ENCODE data around the gene VMAC. TPM values are rescaled to one million over a fixed set of nuclear protein-coding genes. Genes with fewer than 3 reads are reported as not detected.

Gene VMAC
- total and polyA plus RNA-seq, 9 of the 15 experiments (the other 6 are each of a cell fraction or from before 2014, with no cell fraction given) = 0.03 to 3.4 (median 1.1) TPM

DNA sequence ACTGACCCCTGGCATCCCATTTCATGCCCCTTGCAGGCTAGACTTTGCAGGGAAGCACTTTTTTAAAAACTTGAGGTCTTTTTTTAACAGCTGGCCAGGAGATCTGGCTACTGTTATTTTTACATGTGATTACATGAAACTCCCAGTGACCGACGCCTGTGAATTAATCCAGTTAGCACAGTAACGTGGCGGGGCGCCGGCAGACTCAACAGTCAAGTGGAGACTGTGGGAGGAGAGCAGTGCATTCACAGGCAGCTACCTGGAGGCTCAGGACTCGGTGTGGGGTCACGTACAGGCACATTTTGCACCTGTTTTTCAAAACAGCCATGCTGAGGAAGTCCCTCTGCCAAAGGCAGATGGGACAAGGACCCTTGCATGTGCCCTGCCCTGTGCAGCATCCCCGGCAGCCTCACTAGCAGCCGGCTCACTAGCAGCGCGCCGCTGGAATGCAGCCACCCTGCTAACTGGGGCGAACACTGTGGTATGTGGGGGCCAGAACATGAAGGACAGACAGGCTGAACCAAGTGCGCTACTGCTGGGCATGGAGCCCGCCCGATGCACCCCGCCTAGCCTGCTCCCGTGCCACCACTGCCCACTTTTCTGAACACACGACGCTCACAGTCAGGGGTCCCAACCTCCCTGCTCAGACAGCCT is 28.1 kb downstream of the VMAC start:
- intact Hi-C loops (cut with micrococcal nuclease) (no loop called here), in situ Hi-C loops (cut with MboI) (no loop called here)
- FAIRE-seq (no peak), DNase-seq (ENCODE audit: extremely low read depth in 1 of 4, low spot score in 3 of 4) (no peak), ATAC-seq (no peak)
- peaks cover 5% of the 10 kb centered on the region; the same call in 1 of the 3 replicates for H3K79me2 ChIP-seq (ENCODE audit: control insufficient read depth, insufficient read depth, low read length)
- H3K27me3 ChIP-seq (ENCODE audit: control insufficient read depth in 2 of 2, insufficient read depth in 2 of 2, low read length in 2 of 2) = no peaks in the 10 kb centered on the region
- H2AFZ ChIP-seq (ENCODE audit: low read depth, low read length) = no peak overlapping the region
- 95% methylated on average over 14 of the region's 21 CpGs for WGBS (ENCODE audit: insufficient coverage, low coverage, missing lambda C conversion rate)
- H3K4me1 ChIP-seq (replicated peaks in 1 of 2; ENCODE audit: control insufficient read depth in 2 of 2, insufficient read depth in 2 of 2, low read length in 2 of 2) = peaks cover 0 to 15% of the 10 kb centered on the region in 2 experiments; a peak in 1 of 5 replicates
- no peak overlapping the region for H3K4me3 ChIP-seq
- H4K20me1 ChIP-seq (replicated peaks; ENCODE audit: control insufficient read depth, insufficient read depth, low read length) = peaks cover 3% of the 10 kb centered on the region; the same call in 1 of the 2 replicates
- POLR2A ChIA-PET = interaction anchor here (1.8 kb wide), 1 partner anchor 9 kb away, joined by 3 read pairs; no protein-coding TSS in a partner anchor
- H3K27ac ChIP-seq (ENCODE audit: extremely low read depth, low read depth, low read length) = no peak overlapping the region
- peaks cover 97% of the 10 kb centered on the region; the same call in 2 of the 3 replicates for H3K36me3 ChIP-seq (ENCODE audit: control insufficient read depth, insufficient read depth, low read length)
- CTCF ChIA-PET (ENCODE audit: low intra/inter-chr PET ratio) = no interaction called here
- BruUV-seq (replicated peaks) = no TSS peak
- H3K9me3 ChIP-seq (replicated peaks; ENCODE audit: control insufficient read depth, insufficient read depth, low read depth, low read length) = no peaks in the 10 kb centered on the region
- H3K4me2 ChIP-seq (ENCODE audit: insufficient read depth, low read length) = no peak overlapping the region
- peaks cover 2% of the 10 kb centered on the region for H3K9me1 ChIP-seq (ENCODE audit: control insufficient read depth, insufficient read depth, low read length)
- TF ChIP-seq ATF7 (IDR thresholded peaks at IDR 0.05) = no peak
- no peak for TF ChIP-seq MED1 (CRISPR knock-in tag; IDR thresholded peaks at IDR 0.05; ENCODE audit: borderline replicate concordance)
- TF ChIP-seq, protein P1, sequence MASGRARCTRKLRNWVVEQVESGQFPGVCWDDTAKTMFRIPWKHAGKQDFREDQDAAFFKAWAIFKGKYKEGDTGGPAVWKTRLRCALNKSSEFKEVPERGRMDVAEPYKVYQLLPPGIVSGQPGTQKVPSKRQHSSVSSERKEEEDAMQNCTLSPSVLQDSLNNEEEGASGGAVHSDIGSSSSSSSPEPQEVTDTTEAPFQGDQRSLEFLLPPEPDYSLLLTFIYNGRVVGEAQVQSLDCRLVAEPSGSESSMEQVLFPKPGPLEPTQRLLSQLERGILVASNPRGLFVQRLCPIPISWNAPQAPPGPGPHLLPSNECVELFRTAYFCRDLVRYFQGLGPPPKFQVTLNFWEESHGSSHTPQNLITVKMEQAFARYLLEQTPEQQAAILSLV (tag; IDR thresholded peaks at IDR 0.05) = no peak
- TF ChIP-seq, protein P2, sequence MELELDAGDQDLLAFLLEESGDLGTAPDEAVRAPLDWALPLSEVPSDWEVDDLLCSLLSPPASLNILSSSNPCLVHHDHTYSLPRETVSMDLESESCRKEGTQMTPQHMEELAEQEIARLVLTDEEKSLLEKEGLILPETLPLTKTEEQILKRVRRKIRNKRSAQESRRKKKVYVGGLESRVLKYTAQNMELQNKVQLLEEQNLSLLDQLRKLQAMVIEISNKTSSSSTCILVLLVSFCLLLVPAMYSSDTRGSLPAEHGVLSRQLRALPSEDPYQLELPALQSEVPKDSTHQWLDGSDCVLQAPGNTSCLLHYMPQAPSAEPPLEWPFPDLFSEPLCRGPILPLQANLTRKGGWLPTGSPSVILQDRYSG (tag; conservative IDR thresholded peaks at IDR 0.05; ENCODE audit: low read depth) = no peak
- TF ChIP-seq POLR2G (IDR thresholded peaks at IDR 0.05; ENCODE audit: low read depth, low read length) = peak; percentile 37; the same call in 1 of the 2 replicates
- peak overlapping the region in 1 of 2 experiments; percentile 10; a peak in 1 of 4 replicates for H3K9ac ChIP-seq (ENCODE audit: insufficient read depth in 1 of 2, low read depth in 2 of 2, low read length in 2 of 2)
